B cell (primary cell): ENCODE results near the gene SEMA6A.

Source experiments
- CTCF ChIP-seq: fragments of 200-600 bp; IDR thresholded peaks from one replicate; pipeline ENCODE4 v1.8.0; 2022; ENCODE audit warnings: antibody characterized with exemption, mild to moderate bottlenecking
- EZH2 ChIP-seq: IDR thresholded peaks from 2 replicates; pipeline ENCODE4 v1.6.1; 2012; ENCODE audit warnings: borderline replicate concordance, low read depth, mild to moderate bottlenecking, moderate library complexity, low read length; ENCODE audit not compliant: insufficient read depth, poor library complexity, severe bottlenecking

GRCh38 chr5:116614603-116614920, 39.9 kb upstream of the SEMA6A start:
- TF ChIP-seq CTCF, result no peak
- no peak for TF ChIP-seq EZH2
